ENCODE results near the gene DIPK1B.

DIPK1B gene

GRCh38 chr9:136673088-136673974, 39.0 kb upstream of the DIPK1B start:
- no peak for DNase-seq (ENCODE audit: low spot score)

GRCh38 chr9:136673975-136674785, 38.2 kb upstream of the DIPK1B start:
- DNase-seq (ENCODE audit: low spot score), result no peak

GRCh38 chr9:136674786-136675349, 37.5 kb upstream of the DIPK1B start:
- DNase-seq (ENCODE audit: low spot score), result no peak

DNA sequence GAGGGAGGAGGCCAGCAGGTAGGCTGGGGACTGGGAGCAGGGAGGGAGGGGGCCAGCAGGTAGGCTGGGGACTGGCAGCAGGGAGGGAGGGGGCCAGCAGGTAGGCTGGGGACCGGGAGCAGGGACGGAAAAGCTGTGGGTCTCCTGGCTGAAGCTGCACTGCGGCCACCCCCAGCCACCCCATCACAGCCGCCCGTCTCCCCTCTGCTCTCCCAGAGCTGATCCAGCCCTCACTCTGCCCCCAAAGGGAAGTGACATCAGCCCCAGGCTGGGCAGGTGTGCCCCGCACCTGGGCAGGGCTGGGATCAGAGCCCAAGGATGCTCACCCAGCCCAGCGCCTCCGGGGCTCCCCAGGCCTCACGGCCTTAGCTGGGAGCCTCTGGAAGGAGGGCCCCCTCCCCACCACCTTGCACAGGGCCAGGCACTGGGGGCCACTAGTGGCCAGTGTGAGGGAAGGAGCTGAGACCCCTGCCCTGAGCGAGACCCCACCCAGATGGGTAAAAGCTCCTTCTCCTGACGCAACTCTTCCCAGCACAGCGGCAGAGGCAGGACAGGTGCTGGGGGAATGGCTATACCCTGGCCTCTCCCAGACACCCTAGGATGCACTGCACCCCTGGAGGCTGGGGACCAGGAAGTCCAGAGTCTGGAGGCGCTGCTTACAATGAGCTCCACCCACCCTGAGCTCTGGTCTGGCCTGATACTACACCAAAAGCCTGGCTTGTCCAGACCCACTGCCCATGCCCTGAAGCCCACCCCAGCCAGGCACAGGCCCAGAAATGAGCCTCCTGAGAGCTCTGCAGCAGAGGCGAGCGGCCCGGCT, 36.7 kb upstream of the DIPK1B start:
- DNase-seq (ENCODE audit: low spot score), result no peak

DNA sequence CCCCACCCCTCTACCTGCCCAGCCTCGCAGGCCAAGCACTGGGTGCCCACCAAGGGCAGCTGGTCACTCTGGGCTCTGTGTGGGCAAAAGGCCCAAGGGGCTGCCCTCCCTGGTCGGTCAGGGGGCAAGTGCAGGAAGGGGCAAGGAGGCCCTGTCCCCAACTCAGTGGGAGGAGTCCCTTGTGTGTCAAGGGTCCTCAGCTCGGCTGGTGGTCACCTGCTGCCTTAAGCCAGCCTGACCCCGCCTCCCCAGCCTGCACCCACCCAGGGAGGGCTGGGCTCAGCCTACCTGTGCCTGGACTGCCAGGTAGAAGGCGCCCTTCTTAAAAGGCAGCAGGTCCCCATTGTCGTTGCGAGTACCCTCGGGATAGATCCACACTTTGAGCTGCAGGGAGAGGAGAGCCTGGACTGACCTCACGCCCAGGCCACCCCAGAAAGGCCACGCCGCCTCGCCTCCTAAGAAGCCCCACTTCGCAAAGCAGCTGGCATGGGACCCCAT, 36.0 kb upstream of the DIPK1B start:
- no peak for DNase-seq (ENCODE audit: low spot score)

GRCh38 chr9:136676920-136677686, 35.3 kb upstream of the DIPK1B start:
- DNase-seq (ENCODE audit: low spot score), result no peak

DNA sequence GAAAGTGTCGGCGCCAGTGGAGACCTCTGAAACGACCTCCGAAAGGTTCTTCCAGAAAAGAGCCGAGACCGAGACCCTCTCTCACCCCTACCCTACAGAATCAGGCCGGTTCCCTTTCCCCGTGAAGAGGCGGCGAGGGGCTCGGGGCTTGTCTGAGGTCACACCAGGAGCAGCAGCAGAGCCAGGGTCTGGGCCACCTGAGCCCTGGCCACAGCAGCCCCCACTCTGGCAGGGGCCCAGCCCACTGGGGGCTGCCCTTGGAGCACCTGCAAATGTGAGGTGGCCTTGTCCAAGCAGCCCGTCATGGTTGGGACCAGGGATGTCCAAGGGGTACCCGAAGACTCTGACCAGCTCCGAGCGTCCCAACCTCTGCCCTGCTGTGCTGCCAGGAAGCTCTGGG, 34.3 kb upstream of the DIPK1B start:
- DNase-seq (ENCODE audit: low spot score), result no peak

- peak; percentile 39 for DNase-seq (ENCODE audit: low spot score)
Observed at GRCh38 chr9:136678624-136679023, 33.7 kb upstream of the DIPK1B start.

- DNase-seq (ENCODE audit: low spot score), result no peak
Observed at GRCh38 chr9:136679431-136679941, 32.9 kb upstream of the DIPK1B start.

- DNase-seq (ENCODE audit: low spot score), result no peak
Observed at GRCh38 chr9:136681029-136681428, 31.3 kb upstream of the DIPK1B start.

DNA sequence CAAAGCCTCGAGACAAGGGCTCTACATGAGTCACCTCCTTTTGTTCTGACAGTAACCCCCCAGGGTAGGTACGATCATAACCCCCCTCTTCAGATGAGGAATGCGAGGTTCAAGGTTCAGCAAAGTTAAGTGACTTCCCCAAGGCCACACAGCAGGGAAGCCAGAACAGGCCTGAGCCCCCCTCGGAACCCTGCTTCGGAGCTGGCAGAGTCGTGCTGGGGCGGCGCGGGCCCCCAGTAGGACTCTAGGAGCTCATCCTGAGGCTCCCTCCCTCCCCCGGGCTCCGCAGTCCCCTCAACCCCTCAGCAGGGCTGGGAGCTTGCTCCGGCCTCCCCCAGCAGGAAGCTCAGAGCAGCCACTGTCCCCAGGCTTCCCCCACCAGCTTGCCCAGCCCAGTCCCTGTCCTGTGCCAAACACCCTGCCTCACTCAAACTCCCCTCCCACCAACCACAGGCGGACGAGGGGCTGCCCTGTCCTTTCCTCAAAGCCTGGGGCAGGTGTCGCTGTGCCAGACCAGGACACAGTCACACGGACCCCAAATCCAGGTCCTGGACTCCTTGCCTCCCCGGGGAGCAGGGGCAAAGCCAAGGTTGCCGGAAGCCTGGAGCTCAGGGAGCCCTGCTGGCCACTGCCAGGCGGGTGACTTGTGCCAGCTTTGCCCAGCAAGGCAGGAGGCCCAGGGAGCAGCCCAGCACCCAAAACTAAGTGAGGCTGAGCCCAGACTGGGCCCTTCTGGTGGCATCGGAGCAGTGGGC, 30.2 kb upstream of the DIPK1B start:
- DNase-seq (ENCODE audit: low spot score), result no peak

- no peak for DNase-seq (ENCODE audit: low spot score)
Observed at GRCh38 chr9:136682710-136683109, 29.7 kb upstream of the DIPK1B start.

DNA sequence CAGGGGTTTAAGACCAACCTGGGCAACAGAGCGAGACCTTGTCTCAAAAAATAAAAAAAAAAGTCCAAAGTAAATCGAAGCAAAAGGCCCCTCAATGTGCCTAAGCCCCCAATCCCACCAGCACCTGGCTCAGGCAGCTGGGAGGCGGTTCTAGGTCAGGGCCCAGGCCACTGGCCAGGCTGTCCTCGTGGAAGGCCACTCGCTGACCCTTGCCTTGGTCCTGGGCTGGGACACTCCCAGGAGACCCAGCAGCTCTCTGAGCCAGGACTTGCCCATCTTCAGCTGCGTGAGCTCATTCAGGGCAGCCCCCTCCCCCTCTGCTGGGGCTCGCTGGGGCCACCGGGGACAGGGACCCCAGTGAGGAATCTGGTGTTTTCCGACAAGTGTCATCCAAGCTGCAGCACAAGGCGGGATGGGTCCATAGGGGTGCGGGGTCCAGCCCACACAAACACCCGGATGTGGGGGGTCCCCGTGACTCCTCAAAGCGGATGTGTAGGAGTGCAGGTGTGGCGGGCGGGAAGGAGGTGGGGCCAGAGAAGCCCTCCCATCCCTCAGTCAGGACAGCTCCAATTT, 29.1 kb upstream of the DIPK1B start:
- no peak for DNase-seq (ENCODE audit: low spot score)

DNA sequence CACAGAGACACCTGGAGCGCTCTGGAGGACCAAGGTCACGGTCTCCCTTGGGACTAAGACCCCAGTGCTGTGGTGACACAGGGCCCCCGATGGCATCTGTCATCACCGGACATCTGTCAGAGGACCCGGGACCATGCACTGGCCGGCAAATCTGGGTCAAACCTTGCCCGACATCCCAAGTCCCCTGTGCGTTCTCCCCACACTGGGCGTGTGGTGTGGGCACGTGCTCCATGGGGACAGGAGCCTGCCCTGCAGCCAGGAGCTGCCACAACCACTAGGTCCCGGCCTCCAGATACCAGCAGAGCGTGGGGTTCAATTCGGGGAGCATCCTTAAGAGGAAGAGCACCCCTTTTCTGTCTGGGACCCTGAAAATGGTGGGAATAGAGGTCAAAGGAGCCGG, 28.6 kb upstream of the DIPK1B start:
- no peak for DNase-seq (ENCODE audit: low spot score)

GRCh38 chr9:136684339-136684738, 28.0 kb upstream of the DIPK1B start:
- DNase-seq (ENCODE audit: low spot score), result no peak

DNA sequence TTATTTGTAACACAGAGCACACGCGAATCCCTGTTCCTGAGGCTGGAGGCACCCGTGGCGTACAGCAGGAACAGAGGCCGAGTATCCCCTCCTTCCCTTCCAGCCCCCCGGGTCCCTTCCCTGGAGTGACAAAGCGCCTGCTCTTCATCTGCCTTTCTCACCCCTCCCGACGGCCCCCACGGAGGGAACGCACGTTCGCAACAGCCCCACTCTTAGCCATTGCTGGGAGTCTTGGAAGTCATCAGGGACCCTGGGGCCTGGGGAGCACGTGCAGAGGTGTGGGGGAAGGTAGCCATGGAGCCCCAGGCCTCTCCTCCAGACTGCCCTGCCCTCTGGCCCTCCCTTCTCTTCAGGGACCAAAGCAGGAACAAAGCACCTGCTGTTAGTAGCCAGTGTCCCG, 27.6 kb upstream of the DIPK1B start:
- DNase-seq (ENCODE audit: low spot score), result no peak

- DNase-seq (ENCODE audit: low spot score), result no peak
Observed at GRCh38 chr9:136685216-136685615, 27.2 kb upstream of the DIPK1B start.

DNA sequence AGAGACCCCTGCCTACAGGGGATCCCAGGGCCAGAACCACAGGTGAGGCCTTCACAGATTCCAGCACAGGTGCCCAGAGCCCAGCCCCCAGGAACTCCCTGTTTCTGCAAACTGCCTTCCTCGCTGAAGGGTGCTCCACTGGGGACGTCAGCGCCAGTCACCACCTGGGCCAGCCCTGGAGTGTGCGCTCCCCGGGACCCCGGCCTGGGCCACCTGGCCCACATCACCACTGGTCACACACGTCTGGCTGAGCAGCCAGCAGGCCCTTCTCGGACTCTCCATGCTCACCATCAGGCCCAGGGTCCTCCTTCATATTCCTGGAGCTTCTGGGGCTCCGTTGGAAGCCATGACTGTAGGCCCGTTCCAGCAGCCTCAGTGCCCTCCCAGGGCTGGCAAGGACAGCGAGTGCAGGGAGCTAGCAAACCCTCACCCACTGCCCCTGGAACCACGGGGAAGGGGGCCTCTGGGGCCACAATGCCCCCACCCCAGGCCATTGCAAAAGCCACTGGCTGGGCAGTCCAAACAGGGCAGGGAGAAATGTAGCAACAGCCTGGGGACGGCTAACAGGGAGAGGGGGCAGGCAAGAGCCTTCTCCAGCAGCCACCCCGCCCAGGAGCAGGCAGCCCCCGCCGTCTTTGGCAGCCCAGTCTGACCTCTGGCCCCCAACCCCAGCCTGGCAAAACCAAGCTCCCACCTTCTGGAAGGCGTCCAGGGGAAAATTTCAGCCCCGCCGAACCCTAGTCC, 26.4 kb upstream of the DIPK1B start:
- no peak for DNase-seq (ENCODE audit: low spot score)

- no peak for DNase-seq (ENCODE audit: low spot score)
Observed at GRCh38 chr9:136686534-136686793, 25.9 kb upstream of the DIPK1B start.
